HepG2 (cell line): ENCODE measurements around the gene TUBG2. TPM values are rescaled to one million over a fixed set of nuclear protein-coding genes. Genes with fewer than 3 reads are reported as not detected.

Experiments used
- ELF4 ChIP-seq: sonication (generic); formaldehyde crosslinking; IDR thresholded peaks from 2 replicates; pipeline ENCODE4 v1.5.0; 2020; ENCODE audit warnings: missing genetic modification reagents, mild to moderate bottlenecking, moderate library complexity, borderline replicate concordance
- GATAD2A ChIP-seq: IDR thresholded peaks from 2 replicates; pipeline ENCODE4 v1.6.1; 2016
- HDAC2 ChIP-seq: sonication (generic); formaldehyde crosslinking; IDR thresholded peaks from 2 replicates; pipeline ENCODE4 v1.4.0; 2020; ENCODE audit warnings: missing genetic modification reagents
- HHEX ChIP-seq: IDR thresholded peaks from 2 replicates; pipeline ENCODE4 v1.6.1; 2016; ENCODE audit warnings: control low read depth
- HNF1A ChIP-seq, 2 experiments: sonication (generic) in 1 of 2; formaldehyde crosslinking in 1 of 2; IDR thresholded peaks; 2 replicates each; pipeline versions ENCODE4 v1.4.0 to v1.6.1; 2016 to 2020; ENCODE audit warnings: borderline replicate concordance in 1 of 2, low read depth in 1 of 2, mild to moderate bottlenecking in 1 of 2, missing genetic modification reagents in 1 of 2
- JUNB ChIP-seq: sonication (generic); formaldehyde crosslinking; IDR thresholded peaks from 2 replicates; pipeline ENCODE4 v1.8.0; 2022; ENCODE audit warnings: missing genetic modification reagents, mild to moderate bottlenecking, borderline replicate concordance
- KAT7 ChIP-seq: IDR thresholded peaks from 2 replicates; pipeline ENCODE4 v1.6.1; 2018; ENCODE audit warnings: borderline replicate concordance, missing compliant biosample characterization
- MTA1 ChIP-seq: sonication (generic); formaldehyde crosslinking; IDR thresholded peaks from 2 replicates; pipeline ENCODE4 v1.4.0; 2020; ENCODE audit warnings: missing genetic modification reagents, mild to moderate bottlenecking, borderline replicate concordance
- NFE2 ChIP-seq: sonication (generic); formaldehyde crosslinking; IDR thresholded peaks from 2 replicates; pipeline ENCODE4 v1.4.0; 2020; ENCODE audit warnings: missing genetic modification reagents
- PBX3 ChIP-seq: sonication (generic); formaldehyde crosslinking; IDR thresholded peaks from 2 replicates; pipeline ENCODE4 v1.8.1; 2023; ENCODE audit warnings: missing genetic modification reagents, inconsistent platforms, borderline replicate concordance
- PHF8 ChIP-seq: sonication (generic); formaldehyde crosslinking; IDR thresholded peaks from 2 replicates; pipeline ENCODE4 v1.5.0; 2020; ENCODE audit warnings: missing genetic modification reagents
- RARA ChIP-seq: IDR thresholded peaks from 2 replicates; pipeline ENCODE4 v1.6.1; 2016; ENCODE audit warnings: missing genetic modification reagents, missing compliant biosample characterization
- SATB2 ChIP-seq: sonication (generic); formaldehyde crosslinking; IDR thresholded peaks from 2 replicates; pipeline ENCODE4 v1.5.0; 2020; ENCODE audit warnings: missing genetic modification reagents
- SUZ12 ChIP-seq: fragments of 150-350 bp; IDR thresholded peaks from 2 replicates; pipeline ENCODE4 v1.6.1; 2014; ENCODE audit warnings: low read depth, low read length
- ZBTB42 ChIP-seq: sonication (generic); formaldehyde crosslinking; IDR thresholded peaks from 2 replicates; pipeline ENCODE4 v1.5.0; 2020; ENCODE audit warnings: mild to moderate bottlenecking, missing genetic modification reagents
- ZFX ChIP-seq: sonication (generic); formaldehyde crosslinking; IDR thresholded peaks from 2 replicates; pipeline ENCODE4 v1.4.0; 2020; ENCODE audit warnings: mild to moderate bottlenecking, low read depth, missing genetic modification reagents, moderate library complexity
- ZNF17 ChIP-seq: sonication (generic); formaldehyde crosslinking; IDR thresholded peaks from 2 replicates; pipeline ENCODE4 v1.5.0; 2020; ENCODE audit warnings: mild to moderate bottlenecking, missing genetic modification reagents
- ZNF251 ChIP-seq: sonication (generic); formaldehyde crosslinking; IDR thresholded peaks from 2 replicates; pipeline ENCODE4 v1.9.0; 2021; ENCODE audit warnings: mild to moderate bottlenecking, missing genetic modification reagents
- ZNF569 ChIP-seq: sonication (generic); formaldehyde crosslinking; IDR thresholded peaks from 2 replicates; pipeline ENCODE4 v1.5.0; 2020; ENCODE audit warnings: mild to moderate bottlenecking, missing genetic modification reagents, moderate library complexity, borderline replicate concordance
- ZNF616 ChIP-seq: sonication (generic); formaldehyde crosslinking; IDR thresholded peaks from 2 replicates; pipeline ENCODE4 v1.5.0; 2020; ENCODE audit warnings: low read depth, mild to moderate bottlenecking, missing genetic modification reagents
- polyA plus RNA-seq, 8 experiments: library from polyadenylated mRNA; depleted of rRNA in 3 of 8; stranded (reverse) in 7 of 8; unstranded in 1 of 8; fragments of >200 nt; fragmentation: Illumina TruSeq in 4 of 8; extraction: Trizol in 4 of 8; gene quantifications; 2 replicates each; pipeline versions ENCODE4 v1.2.1 to v1.2.3, GENCODE V29; 2011 to 2016; ENCODE audit warnings: low read depth in 4 of 8, missing spikeins in 1 of 8, mixed read lengths in 1 of 8; ENCODE audit not compliant: insufficient read depth in 1 of 8
- total RNA-seq, 5 experiments: library from RNA; depleted of rRNA; stranded (reverse); fragments of >200 nt; fragmentation: Illumina TruSeq; extraction: Trizol; gene quantifications; 2 replicates each; pipeline ENCODE4 v1.2.3, GENCODE V29; 2016; ENCODE audit warnings: low read depth in 1 of 5
- TF ChIP-seq, protein P1 (sequence below): sonication (generic); formaldehyde crosslinking; IDR thresholded peaks from 2 replicates; pipeline ENCODE4 v1.5.1; 2020; ENCODE audit warnings: mild to moderate bottlenecking, missing genetic modification reagents, moderate library complexity

TUBG2 gene
- total and polyA plus RNA-seq, 2 of the 13 experiments (the other 11 are each of a cell fraction or from before 2014, with no cell fraction given) = 16.0 to 42.3 TPM

DNA sequence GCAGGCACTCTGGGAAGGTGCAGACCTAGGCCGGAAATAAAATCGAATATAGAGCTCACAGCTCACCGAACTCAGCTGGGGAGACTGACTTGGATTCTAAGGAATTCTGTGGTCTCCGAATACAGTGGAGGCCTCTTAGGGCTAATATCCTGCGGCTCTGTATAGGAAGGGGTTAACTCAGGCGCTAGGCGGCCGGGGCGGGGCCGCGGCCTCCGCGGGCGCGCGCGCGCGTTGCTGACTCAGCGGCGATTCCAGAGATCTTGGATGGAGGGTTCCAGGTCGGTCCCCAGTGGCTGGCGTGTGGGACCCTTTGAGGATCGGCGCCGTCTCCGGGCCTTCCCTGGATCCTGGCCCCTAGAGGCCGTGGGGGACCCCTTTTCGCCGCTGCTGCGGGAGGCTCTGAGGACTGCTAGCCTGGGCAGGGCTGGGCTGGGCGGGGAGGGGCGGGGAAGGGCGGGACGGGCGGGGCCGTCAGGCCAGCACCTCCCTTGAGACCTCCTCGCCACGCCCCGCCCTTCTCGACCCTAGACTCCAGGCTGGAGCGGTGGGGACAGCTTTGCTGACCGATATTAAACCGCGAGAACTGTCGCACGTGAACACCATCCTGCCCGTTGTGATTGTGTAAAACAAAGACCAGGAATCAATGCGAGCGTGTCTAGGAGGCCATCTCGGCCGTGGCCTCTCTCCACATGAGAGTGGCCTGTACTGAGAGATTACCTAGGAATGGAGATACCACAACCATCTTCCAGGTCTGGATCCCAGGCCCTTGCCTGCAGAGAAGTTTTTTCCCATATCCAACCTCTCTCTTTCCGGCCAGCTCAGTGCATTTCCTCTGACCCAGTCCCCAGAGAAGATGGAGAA lies 19.1 kb downstream of the TUBG2 start (continued):
- TF ChIP-seq ZFX (CRISPR knock-in tag) (peak; percentile 94), HDAC2 (no peak; the same call in none of the 2 replicates), ELF4 (CRISPR knock-in tag) (no peak), GATAD2A (CRISPR knock-in tag) (peak; percentile 91), SUZ12 (no peak), KAT7 (CRISPR knock-in tag) (no peak), SATB2 (CRISPR knock-in tag) (no peak), ZNF569 (CRISPR knock-in tag) (no peak), ZNF17 (no peak), PHF8 (CRISPR knock-in tag) (peak; percentile 71), RARA (CRISPR knock-in tag) (peak; percentile 61), MTA1 (CRISPR knock-in tag) (no peak; the same call in 1 of the 2 replicates), NFE2 (CRISPR knock-in tag) (no peak), ZNF616 (CRISPR knock-in tag) (no peak), HNF1A (IDR thresholded peaks at IDR 0.05; ENCODE audit: low read depth) (no peak), HNF1A (CRISPR knock-in tag; IDR thresholded peaks at IDR 0.05; ENCODE audit: borderline replicate concordance) (0 out of 2 replicates have a peak, but pooled peaks have one; percentile 55), ZNF251 (CRISPR knock-in tag) (no peak), JUNB (CRISPR knock-in tag) (no peak), ZBTB42 (CRISPR knock-in tag) (no peak), HHEX (no peak), PBX3 (CRISPR knock-in tag) (0 out of 2 replicates have a peak, but pooled peaks have one; percentile 30)
- TF ChIP-seq, protein P1, sequence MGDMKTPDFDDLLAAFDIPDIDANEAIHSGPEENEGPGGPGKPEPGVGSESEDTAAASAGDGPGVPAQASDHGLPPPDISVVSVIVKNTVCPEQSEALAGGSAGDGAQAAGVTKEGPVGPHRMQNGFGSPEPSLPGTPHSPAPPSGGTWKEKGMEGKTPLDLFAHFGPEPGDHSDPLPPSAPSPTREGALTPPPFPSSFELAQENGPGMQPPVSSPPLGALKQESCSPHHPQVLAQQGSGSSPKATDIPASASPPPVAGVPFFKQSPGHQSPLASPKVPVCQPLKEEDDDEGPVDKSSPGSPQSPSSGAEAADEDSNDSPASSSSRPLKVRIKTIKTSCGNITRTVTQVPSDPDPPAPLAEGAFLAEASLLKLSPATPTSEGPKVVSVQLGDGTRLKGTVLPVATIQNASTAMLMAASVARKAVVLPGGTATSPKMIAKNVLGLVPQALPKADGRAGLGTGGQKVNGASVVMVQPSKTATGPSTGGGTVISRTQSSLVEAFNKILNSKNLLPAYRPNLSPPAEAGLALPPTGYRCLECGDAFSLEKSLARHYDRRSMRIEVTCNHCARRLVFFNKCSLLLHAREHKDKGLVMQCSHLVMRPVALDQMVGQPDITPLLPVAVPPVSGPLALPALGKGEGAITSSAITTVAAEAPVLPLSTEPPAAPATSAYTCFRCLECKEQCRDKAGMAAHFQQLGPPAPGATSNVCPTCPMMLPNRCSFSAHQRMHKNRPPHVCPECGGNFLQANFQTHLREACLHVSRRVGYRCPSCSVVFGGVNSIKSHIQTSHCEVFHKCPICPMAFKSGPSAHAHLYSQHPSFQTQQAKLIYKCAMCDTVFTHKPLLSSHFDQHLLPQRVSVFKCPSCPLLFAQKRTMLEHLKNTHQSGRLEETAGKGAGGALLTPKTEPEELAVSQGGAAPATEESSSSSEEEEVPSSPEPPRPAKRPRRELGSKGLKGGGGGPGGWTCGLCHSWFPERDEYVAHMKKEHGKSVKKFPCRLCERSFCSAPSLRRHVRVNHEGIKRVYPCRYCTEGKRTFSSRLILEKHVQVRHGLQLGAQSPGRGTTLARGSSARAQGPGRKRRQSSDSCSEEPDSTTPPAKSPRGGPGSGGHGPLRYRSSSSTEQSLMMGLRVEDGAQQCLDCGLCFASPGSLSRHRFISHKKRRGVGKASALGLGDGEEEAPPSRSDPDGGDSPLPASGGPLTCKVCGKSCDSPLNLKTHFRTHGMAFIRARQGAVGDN = peak; percentile 71
